Neural cell (in vitro differentiated cells): Measurements from ENCODE around the gene ABHD17A.

Source experiments
- EP300 ChIP-seq: fragments of 450-650 bp; conservative IDR thresholded peaks from 2 replicates; pipeline ENCODE4 v1.6.1; 2014; ENCODE audit warnings: antibody characterized with exemption, mild to moderate bottlenecking, moderate library complexity; ENCODE audit not compliant: poor library complexity, severe bottlenecking
- EZH2 ChIP-seq: fragments of 200-600, 300-800 bp; shearing (Covaris generic), sonication (generic); IDR thresholded peaks from 2 replicates; pipeline ENCODE4 v1.6.1; 2014; ENCODE audit warnings: antibody characterized with exemption, low read length, borderline replicate concordance, mild to moderate bottlenecking; ENCODE audit not compliant: insufficient read depth, poor library complexity, severe bottlenecking
- MXI1 ChIP-seq: fragments of 450-650 bp; conservative IDR thresholded peaks from 2 replicates; pipeline ENCODE4 v1.6.1; 2014; ENCODE audit warnings: antibody characterized with exemption, mild to moderate bottlenecking; ENCODE audit not compliant: poor library complexity, severe bottlenecking
- POLR2AphosphoS5 ChIP-seq: IDR thresholded peaks from 2 replicates; pipeline ENCODE4 v1.6.1; 2012
- RAD21 ChIP-seq: fragments of 450-650 bp; conservative IDR thresholded peaks from 2 replicates; pipeline ENCODE4 v1.6.1; 2014; ENCODE audit warnings: antibody characterized with exemption, mild to moderate bottlenecking, moderate library complexity
- SMC3 ChIP-seq: fragments of 450-650 bp; conservative IDR thresholded peaks from 2 replicates; pipeline ENCODE4 v1.6.1; 2014; ENCODE audit warnings: antibody characterized with exemption, mild to moderate bottlenecking, moderate library complexity; ENCODE audit not compliant: poor library complexity
- TAF1 ChIP-seq: IDR thresholded peaks from 2 replicates; pipeline ENCODE4 v1.6.1; 2012; ENCODE audit warnings: low read depth
- TF ChIP-seq, protein P1 (sequence below): fragments of 450-650 bp; IDR thresholded peaks from 2 replicates; pipeline ENCODE4 v1.5.1; 2014; ENCODE audit warnings: antibody characterized with exemption, mild to moderate bottlenecking, moderate library complexity; ENCODE audit not compliant: poor library complexity, severe bottlenecking
- TF ChIP-seq, protein P2 (sequence below): IDR thresholded peaks from 2 replicates; pipeline ENCODE4 v1.6.1; 2012; ENCODE audit warnings: borderline replicate concordance

DNA sequence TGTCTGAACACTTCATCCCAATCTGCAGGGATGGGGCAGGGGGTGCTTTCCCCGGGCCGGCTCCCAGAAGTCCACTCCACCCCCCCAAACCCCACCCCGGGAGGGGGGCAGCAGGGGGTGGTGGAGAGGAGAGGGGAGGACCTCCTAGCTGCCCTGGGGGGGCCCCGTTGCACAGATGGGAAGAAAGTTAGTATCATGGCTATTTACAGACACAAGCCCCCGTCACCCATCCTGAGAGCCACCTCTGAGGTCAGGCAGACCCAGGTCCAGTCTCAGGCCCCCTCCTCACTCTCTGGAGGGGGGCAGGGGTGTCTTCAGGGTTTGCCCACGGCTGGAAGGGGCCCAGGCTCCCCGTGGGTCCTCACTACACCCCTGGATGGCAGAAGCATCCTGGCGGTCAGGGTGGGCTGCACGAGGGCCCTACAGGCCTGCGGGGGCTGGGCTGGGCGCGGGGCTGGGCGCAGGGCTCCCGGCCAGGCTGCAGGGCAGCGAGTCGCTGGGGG, 31.2 kb downstream of the ABHD17A start:
- TF ChIP-seq SMC3 = no peak
- TF ChIP-seq, protein P1, sequence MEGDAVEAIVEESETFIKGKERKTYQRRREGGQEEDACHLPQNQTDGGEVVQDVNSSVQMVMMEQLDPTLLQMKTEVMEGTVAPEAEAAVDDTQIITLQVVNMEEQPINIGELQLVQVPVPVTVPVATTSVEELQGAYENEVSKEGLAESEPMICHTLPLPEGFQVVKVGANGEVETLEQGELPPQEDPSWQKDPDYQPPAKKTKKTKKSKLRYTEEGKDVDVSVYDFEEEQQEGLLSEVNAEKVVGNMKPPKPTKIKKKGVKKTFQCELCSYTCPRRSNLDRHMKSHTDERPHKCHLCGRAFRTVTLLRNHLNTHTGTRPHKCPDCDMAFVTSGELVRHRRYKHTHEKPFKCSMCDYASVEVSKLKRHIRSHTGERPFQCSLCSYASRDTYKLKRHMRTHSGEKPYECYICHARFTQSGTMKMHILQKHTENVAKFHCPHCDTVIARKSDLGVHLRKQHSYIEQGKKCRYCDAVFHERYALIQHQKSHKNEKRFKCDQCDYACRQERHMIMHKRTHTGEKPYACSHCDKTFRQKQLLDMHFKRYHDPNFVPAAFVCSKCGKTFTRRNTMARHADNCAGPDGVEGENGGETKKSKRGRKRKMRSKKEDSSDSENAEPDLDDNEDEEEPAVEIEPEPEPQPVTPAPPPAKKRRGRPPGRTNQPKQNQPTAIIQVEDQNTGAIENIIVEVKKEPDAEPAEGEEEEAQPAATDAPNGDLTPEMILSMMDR = no peak
- TF ChIP-seq, protein P2, sequence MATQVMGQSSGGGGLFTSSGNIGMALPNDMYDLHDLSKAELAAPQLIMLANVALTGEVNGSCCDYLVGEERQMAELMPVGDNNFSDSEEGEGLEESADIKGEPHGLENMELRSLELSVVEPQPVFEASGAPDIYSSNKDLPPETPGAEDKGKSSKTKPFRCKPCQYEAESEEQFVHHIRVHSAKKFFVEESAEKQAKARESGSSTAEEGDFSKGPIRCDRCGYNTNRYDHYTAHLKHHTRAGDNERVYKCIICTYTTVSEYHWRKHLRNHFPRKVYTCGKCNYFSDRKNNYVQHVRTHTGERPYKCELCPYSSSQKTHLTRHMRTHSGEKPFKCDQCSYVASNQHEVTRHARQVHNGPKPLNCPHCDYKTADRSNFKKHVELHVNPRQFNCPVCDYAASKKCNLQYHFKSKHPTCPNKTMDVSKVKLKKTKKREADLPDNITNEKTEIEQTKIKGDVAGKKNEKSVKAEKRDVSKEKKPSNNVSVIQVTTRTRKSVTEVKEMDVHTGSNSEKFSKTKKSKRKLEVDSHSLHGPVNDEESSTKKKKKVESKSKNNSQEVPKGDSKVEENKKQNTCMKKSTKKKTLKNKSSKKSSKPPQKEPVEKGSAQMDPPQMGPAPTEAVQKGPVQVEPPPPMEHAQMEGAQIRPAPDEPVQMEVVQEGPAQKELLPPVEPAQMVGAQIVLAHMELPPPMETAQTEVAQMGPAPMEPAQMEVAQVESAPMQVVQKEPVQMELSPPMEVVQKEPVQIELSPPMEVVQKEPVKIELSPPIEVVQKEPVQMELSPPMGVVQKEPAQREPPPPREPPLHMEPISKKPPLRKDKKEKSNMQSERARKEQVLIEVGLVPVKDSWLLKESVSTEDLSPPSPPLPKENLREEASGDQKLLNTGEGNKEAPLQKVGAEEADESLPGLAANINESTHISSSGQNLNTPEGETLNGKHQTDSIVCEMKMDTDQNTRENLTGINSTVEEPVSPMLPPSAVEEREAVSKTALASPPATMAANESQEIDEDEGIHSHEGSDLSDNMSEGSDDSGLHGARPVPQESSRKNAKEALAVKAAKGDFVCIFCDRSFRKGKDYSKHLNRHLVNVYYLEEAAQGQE = no peak
- no peak for TF ChIP-seq EP300
- TF ChIP-seq RAD21 = no peak
- TF ChIP-seq TAF1 = no peak
- no peak for TF ChIP-seq EZH2
- TF ChIP-seq POLR2AphosphoS5 = no peak
- no peak for TF ChIP-seq MXI1
